Neural progenitor cell (in vitro differentiated cells): ENCODE results near the gene AQP11.

Experiments
- CTCF ChIP-seq: fragments of 200-600 bp; sonication (generic); IDR thresholded peaks from 2 replicates; pipeline ENCODE4 v1.5.1; 2017; ENCODE audit warnings: antibody characterized with exemption, mild to moderate bottlenecking
- EZH2 ChIP-seq: fragments of 200-600 bp; sonication (generic); IDR thresholded peaks from 2 replicates; pipeline ENCODE4 v1.6.1; 2017; ENCODE audit warnings: antibody characterized with exemption, mild to moderate bottlenecking, moderate library complexity
- EZH2phosphoT487 ChIP-seq: fragments of 200-600 bp; sonication (generic); IDR thresholded peaks from 2 replicates; pipeline ENCODE4 v1.6.1; 2017; ENCODE audit warnings: antibody characterized with exemption

- no peak for TF ChIP-seq CTCF
- no peak for TF ChIP-seq EZH2phosphoT487
- no peak for TF ChIP-seq EZH2
These were observed 3.0 kb downstream of the AQP11 start for GRCh38 chr11:77592727-77593126.
